VCaP (cell line): ENCODE measurements around the gene PHLDB1.
A peak's percentile ranks its signal among the peaks of the same experiment; 100 is the strongest.

Source experiments
- H3K27ac ChIP-seq: fragments of 450-650 bp; 2 replicates; pipeline ENCODE4 v1.5.1; 2017
- TF ChIP-seq, protein P1 (sequence below): fragments of 450-650 bp; conservative IDR thresholded peaks from 2 replicates; pipeline ENCODE4 v1.5.1; 2017; ENCODE audit warnings: mild to moderate bottlenecking, moderate library complexity

The PHLDB1 gene

GRCh38 chr11:118632577-118633318, 25.3 kb downstream of the PHLDB1 start:
- TF ChIP-seq, protein P1, sequence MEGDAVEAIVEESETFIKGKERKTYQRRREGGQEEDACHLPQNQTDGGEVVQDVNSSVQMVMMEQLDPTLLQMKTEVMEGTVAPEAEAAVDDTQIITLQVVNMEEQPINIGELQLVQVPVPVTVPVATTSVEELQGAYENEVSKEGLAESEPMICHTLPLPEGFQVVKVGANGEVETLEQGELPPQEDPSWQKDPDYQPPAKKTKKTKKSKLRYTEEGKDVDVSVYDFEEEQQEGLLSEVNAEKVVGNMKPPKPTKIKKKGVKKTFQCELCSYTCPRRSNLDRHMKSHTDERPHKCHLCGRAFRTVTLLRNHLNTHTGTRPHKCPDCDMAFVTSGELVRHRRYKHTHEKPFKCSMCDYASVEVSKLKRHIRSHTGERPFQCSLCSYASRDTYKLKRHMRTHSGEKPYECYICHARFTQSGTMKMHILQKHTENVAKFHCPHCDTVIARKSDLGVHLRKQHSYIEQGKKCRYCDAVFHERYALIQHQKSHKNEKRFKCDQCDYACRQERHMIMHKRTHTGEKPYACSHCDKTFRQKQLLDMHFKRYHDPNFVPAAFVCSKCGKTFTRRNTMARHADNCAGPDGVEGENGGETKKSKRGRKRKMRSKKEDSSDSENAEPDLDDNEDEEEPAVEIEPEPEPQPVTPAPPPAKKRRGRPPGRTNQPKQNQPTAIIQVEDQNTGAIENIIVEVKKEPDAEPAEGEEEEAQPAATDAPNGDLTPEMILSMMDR, result no peak
- H3K27ac ChIP-seq, result no peak overlapping the region

- no peak overlapping the region for H3K27ac ChIP-seq
- TF ChIP-seq, protein P1, result no peak
These were observed 25.9 kb downstream of the PHLDB1 start for GRCh38 chr11:118633319-118633690.

GRCh38 chr11:118633979-118634378, 26.6 kb downstream of the PHLDB1 start:
- H3K27ac ChIP-seq, result peak overlapping the region; percentile 63
- TF ChIP-seq, protein P1, result no peak

DNA sequence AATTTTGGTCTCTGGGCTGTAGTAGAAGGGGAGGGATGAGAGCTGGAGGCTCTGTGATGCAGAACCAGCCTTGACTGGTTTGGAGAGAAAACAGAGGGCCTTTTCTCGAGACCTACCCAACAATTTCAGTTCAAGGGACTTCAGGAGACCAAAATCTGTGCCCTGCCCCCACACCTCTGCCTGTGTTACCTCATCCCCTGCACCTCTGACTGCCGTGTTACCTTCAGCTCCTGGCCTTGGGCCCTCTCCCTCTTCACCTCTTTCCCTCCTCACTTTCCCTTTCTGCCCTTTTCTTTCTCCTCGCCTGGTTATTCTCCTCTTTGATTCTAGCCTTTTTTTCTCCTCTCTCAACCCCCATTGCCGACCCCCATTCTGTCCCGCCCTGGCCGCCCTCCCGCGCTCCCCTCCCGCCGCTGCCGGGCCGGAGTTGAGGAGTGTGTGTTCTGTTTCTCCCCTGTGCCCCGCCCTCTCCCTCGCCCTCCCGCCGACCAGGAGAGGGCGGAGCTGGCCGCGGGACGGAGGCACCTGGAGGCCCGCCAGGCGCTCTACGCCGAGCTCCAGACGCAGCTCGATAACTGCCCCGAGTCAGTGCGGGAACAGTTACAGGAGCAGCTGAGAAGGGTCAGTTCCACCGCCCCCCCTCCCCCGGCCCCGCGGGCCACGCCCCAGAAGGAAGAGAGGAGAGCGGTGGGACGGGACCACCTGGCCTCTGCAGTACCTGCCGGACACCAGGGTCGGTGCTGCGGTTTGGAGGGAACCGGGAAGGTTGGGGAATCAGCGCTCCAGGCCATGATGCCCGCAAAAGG, 27.2 kb downstream of the PHLDB1 start:
- TF ChIP-seq, protein P1, result 0 out of 2 replicates have a peak, but pooled peaks have one; percentile 27
- H3K27ac ChIP-seq, result peak overlapping the region; percentile 63

DNA sequence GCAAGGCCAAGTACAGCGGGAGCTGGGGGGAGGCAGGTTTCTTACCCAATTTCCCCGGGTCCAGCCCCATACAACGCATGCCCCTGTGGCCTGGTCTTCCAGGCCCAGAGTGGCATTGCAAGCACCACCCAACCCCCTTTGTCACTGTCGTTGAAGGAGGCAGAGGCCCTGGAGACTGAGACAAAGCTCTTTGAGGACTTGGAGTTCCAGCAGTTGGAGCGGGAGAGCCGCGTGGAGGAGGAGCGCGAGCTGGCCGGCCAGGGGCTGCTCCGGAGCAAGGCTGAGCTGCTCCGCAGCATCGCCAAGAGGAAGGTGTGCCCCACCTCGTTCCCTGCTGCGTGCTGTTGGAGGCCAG, 27.8 kb downstream of the PHLDB1 start:
- peak overlapping the region; percentile 63 for H3K27ac ChIP-seq
- TF ChIP-seq, protein P1, result no peak

GRCh38 chr11:118635642-118636041, 28.2 kb downstream of the PHLDB1 start:
- TF ChIP-seq, protein P1, result no peak
- H3K27ac ChIP-seq, result peak overlapping the region; percentile 63; the same call in 1 of the 2 replicates

GRCh38 chr11:118636569-118637290, 29.3 kb downstream of the PHLDB1 start:
- TF ChIP-seq, protein P1, result no peak

More at GRCh38 chr11:118636569-118637290, 29.3 kb downstream of the PHLDB1 start:
- no peak overlapping the region for H3K27ac ChIP-seq
